ENCODE measurements around the gene WDR93.

WDR93 gene

GRCh38 chr15:89731275-89731674 lies 40.7 kb downstream of the WDR93 start:
- no peak for TF ChIP-seq CTCF (IDR thresholded peaks at IDR 0.05)

- TF ChIP-seq CTCF (IDR thresholded peaks at IDR 0.05), result no peak
Observed at GRCh38 chr15:89732451-89733172, 42.0 kb downstream of the WDR93 start.

GRCh38 chr15:89735773-89736172 lies 45.2 kb downstream of the WDR93 start:
- no peak for TF ChIP-seq CTCF (IDR thresholded peaks at IDR 0.05)

DNA sequence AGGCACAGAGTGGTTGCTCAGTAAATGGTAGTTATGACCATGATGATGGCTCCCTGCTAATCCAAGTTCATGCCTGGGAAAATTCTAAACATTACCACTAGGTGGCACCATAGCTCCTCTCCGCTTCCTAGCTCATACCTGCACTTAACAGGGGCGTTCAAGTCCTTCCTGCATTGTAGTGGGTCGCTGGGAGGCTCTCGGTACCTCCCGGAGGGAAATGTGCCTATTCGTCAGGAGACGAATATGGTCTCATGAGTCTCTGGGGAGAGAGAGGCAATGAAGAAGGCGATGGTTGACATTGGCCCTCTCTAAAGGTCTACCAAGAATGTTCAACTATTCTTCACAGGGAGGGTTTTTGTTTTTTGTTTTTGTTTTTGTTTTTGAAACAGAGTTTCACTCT lies 49.5 kb downstream of the WDR93 start:
- peak; percentile 84 for TF ChIP-seq CTCF (IDR thresholded peaks at IDR 0.05)

DNA sequence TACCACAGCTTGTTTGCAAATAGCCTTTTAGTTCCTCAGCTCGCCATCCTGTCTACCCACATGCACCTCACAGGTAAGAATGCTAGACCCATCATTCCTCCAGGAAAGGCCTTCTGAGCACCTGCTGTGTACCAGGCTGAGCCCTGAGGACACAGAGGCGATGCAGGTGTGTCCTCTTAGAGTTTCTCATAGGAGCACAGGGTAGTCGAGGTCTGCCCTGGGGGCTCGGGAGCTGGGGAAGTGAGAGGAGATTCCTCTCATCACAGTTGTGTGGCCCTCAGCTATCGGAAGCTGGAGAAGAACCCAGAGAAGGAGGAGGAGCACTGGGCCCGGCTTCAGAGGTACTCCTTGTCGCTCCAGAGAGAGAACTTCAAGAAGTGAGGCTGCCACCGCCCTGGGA lies 52.4 kb downstream of the WDR93 start:
- TF ChIP-seq CTCF (IDR thresholded peaks at IDR 0.05), result no peak

DNA sequence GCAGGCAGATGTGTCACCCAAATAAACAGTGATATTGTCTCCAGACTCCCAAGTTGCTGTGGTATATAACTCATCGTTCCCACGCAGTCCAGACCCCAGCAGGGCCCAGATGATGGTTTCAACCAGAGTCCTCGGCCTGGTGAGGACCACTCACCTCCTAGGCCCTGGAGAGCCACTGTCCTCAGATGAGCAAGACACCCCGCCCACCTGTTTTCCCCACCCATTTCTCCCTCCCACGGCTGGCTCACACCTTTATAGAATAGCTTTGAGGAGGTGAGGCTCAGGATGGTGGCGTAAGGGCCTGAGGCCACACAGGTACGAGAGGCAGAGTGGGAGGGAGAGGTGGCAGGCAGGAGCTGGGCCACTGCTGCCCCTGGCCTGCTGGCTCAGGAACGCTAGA lies 53.0 kb downstream of the WDR93 start:
- TF ChIP-seq CTCF (IDR thresholded peaks at IDR 0.05), result no peak

DNA sequence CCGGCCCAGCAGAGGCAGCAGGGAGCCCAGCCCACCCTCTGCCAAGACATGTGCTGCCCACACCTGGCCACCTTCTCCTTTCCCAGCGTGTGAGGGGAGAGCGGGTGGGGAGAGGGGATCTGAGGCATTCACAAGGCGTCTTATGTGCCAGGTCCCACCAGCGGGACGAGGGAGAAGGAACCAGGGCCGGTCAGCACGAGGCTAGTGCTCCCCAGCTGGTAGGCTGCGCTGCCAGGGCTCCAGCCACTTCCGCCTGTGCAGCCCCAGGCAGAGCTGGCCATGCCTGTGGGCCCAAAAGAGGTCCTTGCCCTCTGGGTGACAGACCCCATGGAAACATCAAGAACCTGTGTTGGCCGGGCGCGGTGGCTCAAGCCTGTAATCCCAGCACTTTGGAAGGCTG lies 54.5 kb downstream of the WDR93 start:
- TF ChIP-seq CTCF (IDR thresholded peaks at IDR 0.05), result no peak

GRCh38 chr15:89745768-89746167 lies 55.2 kb downstream of the WDR93 start:
- no peak for TF ChIP-seq CTCF (IDR thresholded peaks at IDR 0.05)
